Measurements from ENCODE around the gene SAMD4A.

SAMD4A gene

DNA sequence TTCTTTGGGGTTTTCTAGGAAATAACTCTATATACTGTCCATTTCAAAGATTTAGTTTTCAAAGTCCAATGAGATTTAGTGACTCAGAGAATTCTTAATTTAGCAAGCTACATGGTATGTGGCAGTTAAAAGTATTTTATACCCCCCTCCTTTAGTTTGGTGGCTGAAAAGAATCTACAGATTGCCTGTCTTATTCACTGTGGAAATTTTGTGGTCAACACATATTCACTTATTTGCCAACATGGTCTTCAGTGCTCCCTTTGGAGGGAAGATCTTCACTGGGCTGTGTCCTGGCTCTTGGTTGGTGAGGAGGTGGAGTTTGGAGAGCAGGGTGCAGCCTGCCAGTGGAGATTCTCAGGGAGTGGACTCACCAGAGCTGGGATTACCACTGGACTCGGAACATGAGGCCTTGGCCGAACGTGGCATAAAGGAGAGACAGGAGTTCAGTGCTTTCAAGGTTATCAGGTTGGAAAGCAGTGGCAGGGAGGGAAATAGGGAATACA lies 39.8 kb downstream of the SAMD4A start:
- TF ChIP-seq, protein P1, sequence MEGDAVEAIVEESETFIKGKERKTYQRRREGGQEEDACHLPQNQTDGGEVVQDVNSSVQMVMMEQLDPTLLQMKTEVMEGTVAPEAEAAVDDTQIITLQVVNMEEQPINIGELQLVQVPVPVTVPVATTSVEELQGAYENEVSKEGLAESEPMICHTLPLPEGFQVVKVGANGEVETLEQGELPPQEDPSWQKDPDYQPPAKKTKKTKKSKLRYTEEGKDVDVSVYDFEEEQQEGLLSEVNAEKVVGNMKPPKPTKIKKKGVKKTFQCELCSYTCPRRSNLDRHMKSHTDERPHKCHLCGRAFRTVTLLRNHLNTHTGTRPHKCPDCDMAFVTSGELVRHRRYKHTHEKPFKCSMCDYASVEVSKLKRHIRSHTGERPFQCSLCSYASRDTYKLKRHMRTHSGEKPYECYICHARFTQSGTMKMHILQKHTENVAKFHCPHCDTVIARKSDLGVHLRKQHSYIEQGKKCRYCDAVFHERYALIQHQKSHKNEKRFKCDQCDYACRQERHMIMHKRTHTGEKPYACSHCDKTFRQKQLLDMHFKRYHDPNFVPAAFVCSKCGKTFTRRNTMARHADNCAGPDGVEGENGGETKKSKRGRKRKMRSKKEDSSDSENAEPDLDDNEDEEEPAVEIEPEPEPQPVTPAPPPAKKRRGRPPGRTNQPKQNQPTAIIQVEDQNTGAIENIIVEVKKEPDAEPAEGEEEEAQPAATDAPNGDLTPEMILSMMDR (IDR thresholded peaks at IDR 0.05; ENCODE audit: poor library complexity, severe bottlenecking), result no peak
- Histone ChIP-seq H3K9me3 (ENCODE audit: severe bottlenecking) (no peaks in the 10 kb centered on the region), H3K36me3 (ENCODE audit: low read depth) (peaks cover 31% of the 10 kb centered on the region), H3K27me3 (ENCODE audit: insufficient read depth, poor library complexity, severe bottlenecking) (no peaks in the 10 kb centered on the region), H3K27ac (ENCODE audit: poor library complexity, severe bottlenecking) (no peak overlapping the region), H3K4me1 (ENCODE audit: insufficient read depth, poor library complexity, severe bottlenecking) (peaks cover 28% of the 10 kb centered on the region), H3K4me3 (ENCODE audit: severe bottlenecking) (no peak overlapping the region)
- ATAC-seq (ENCODE audit: low read depth) (no peak), DNase-seq (ENCODE audit: low spot score) (no peak)

DNA sequence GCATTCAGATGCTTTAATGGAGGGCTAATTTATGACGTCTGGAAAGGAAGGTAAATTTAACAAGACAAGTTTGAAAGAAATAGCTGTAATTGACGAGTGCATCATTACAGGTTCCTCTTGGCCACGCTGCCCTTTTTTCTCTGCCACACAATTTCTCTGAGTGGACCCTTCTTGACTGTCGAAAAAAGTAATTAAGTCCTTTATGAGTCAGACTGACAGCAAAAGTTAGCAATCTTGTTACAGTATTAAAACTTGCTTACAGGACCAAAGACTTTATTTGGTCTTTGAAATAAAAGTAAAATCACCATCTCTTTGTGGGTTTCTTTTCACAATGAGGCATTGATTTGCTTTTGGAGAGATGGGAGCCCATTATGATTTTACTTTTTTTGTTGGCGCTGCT lies 42.6 kb downstream of the SAMD4A start:
- ATAC-seq (ENCODE audit: low read depth) (0 out of 3 replicates have a peak, but pooled peaks have one; percentile 19), DNase-seq (ENCODE audit: low spot score) (no peak)
- H3K9me3 ChIP-seq (ENCODE audit: severe bottlenecking), result no peaks in the 10 kb centered on the region
- peaks cover 17% of the 10 kb centered on the region for H3K4me1 ChIP-seq (ENCODE audit: insufficient read depth, poor library complexity, severe bottlenecking)
- H3K36me3 ChIP-seq (ENCODE audit: low read depth), result peaks cover 26% of the 10 kb centered on the region
- H3K4me3 ChIP-seq (ENCODE audit: severe bottlenecking), result no peak overlapping the region
- TF ChIP-seq, protein P1 (IDR thresholded peaks at IDR 0.05; ENCODE audit: poor library complexity, severe bottlenecking), result no peak
- H3K27me3 ChIP-seq (ENCODE audit: insufficient read depth, poor library complexity, severe bottlenecking), result no peaks in the 10 kb centered on the region
- H3K27ac ChIP-seq (ENCODE audit: poor library complexity, severe bottlenecking), result no peak overlapping the region

DNA sequence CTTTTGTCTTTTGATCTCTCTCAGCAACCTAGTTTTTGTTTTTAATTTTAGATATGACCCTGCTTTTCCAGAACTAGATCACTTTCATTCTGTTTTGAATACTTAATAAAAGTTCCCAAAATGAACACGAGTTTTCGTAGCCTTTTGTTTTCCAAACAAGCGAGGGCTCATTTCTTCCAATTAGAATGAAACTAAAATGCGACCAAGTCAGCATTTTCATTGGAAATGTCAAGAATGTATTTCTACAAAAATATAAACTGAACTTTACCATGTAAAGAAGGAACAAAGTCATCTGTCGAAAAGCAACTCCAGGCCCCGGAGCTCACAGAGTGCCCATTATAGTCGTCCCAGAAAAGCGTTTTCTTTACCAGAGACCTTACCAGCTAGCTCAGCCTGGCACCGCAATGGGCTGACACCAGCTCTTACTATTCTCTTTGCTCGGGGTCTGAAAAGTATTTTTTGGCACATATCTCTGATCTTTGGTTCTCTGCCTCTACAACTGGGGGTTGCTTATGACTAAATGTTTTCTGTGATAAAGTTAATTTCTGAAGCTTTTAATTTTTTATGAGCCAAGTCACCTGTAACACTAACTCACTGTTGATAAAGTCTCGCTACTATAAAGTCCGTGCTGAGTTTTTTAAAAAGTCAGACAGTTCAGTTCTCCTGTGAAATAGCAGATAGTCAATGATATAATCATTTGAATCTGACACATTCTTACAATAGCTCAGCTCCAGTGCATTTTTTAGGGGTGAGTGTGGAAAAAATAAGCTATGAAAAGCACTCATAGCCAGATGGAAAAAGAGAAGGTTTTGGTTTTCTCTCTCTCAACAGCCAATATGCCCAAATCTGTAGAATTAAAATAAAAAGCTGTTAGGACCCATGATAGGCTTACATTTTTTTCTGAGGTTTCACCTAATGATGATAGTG lies 43.4 kb downstream of the SAMD4A start:
- Histone ChIP-seq H3K4me1 (ENCODE audit: insufficient read depth, poor library complexity, severe bottlenecking) (peaks cover 13% of the 10 kb centered on the region), H3K27ac (ENCODE audit: poor library complexity, severe bottlenecking) (no peak overlapping the region), H3K4me3 (ENCODE audit: severe bottlenecking) (no peak overlapping the region), H3K36me3 (ENCODE audit: low read depth) (peaks cover 20% of the 10 kb centered on the region), H3K9me3 (ENCODE audit: severe bottlenecking) (no peaks in the 10 kb centered on the region), H3K27me3 (ENCODE audit: insufficient read depth, poor library complexity, severe bottlenecking) (no peaks in the 10 kb centered on the region)
- ATAC-seq (ENCODE audit: low read depth) (peak; percentile 61), DNase-seq (ENCODE audit: low spot score) (no peak)
- TF ChIP-seq, protein P1 (IDR thresholded peaks at IDR 0.05; ENCODE audit: poor library complexity, severe bottlenecking), result no peak

DNA sequence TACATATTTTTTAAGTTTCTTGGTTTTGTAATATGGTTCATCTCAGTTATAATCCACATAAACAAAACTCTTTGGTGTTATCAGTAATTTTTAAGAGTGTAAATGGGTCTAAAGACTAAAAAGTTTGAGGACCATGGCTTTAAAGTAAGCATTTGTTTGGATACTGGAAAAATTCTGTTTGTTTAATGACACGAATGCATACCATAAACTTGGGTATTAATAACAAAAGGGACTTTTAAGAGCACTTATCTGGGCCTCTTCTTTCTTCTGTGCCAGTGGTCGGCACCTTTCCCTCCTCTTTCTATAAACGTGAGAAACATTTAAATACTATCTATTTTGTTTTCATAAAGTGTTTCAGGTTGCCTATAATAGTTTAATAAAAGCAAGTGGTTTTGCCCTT lies 47.4 kb downstream of the SAMD4A start:
- Histone ChIP-seq H3K4me1 (ENCODE audit: insufficient read depth, poor library complexity, severe bottlenecking) (peaks cover 20% of the 10 kb centered on the region), H3K4me3 (ENCODE audit: severe bottlenecking) (no peak overlapping the region), H3K9me3 (ENCODE audit: severe bottlenecking) (no peaks in the 10 kb centered on the region), H3K27ac (ENCODE audit: poor library complexity, severe bottlenecking) (no peak overlapping the region), H3K27me3 (ENCODE audit: insufficient read depth, poor library complexity, severe bottlenecking) (no peaks in the 10 kb centered on the region), H3K36me3 (ENCODE audit: low read depth) (peaks cover 5% of the 10 kb centered on the region)
- ATAC-seq (ENCODE audit: low read depth) (no peak), DNase-seq (ENCODE audit: low spot score) (no peak)
- TF ChIP-seq, protein P1 (IDR thresholded peaks at IDR 0.05; ENCODE audit: poor library complexity, severe bottlenecking), result no peak

Data from RWPE2 (cell line).